Ishikawa (cell line): ENCODE results near the gene PEMT.

Experiments used
- CEBPB ChIP-seq: IDR thresholded peaks from 2 replicates; pipeline ENCODE4 v1.6.1; 2012
- CREB1 ChIP-seq: IDR thresholded peaks from 2 replicates; pipeline ENCODE4 v1.6.1; 2012; ENCODE audit warnings: low read depth
- EGR1 ChIP-seq: IDR thresholded peaks from 2 replicates; pipeline ENCODE4 v1.6.1; 2012
- EP300 ChIP-seq: IDR thresholded peaks from 2 replicates; pipeline ENCODE4 v1.6.1; 2012; ENCODE audit warnings: borderline replicate concordance
- FOXM1 ChIP-seq: IDR thresholded peaks from 2 replicates; pipeline ENCODE4 v1.6.1; 2012; ENCODE audit warnings: low read depth, borderline replicate concordance
- NFIC ChIP-seq: IDR thresholded peaks from 2 replicates; pipeline ENCODE4 v1.6.1; 2012
- RAD21 ChIP-seq: IDR thresholded peaks from 2 replicates; pipeline ENCODE4 v1.6.1; 2012; ENCODE audit warnings: low read depth
- TAF1 ChIP-seq: IDR thresholded peaks from 2 replicates; pipeline ENCODE4 v1.6.1; 2012; ENCODE audit warnings: low read depth, mild to moderate bottlenecking
- TCF12 ChIP-seq: IDR thresholded peaks from 2 replicates; pipeline ENCODE4 v1.6.1; 2012; ENCODE audit warnings: low read depth
- TEAD4 ChIP-seq: IDR thresholded peaks from 2 replicates; pipeline ENCODE4 v1.6.1; 2012
- YY1 ChIP-seq: IDR thresholded peaks from 2 replicates; pipeline ENCODE4 v1.6.1; 2012; ENCODE audit warnings: low read depth
- ZBTB7A ChIP-seq: IDR thresholded peaks from 2 replicates; pipeline ENCODE4 v1.6.1; 2012; ENCODE audit warnings: low read depth
- TF ChIP-seq, protein P1 (sequence below): IDR thresholded peaks from 2 replicates; pipeline ENCODE4 v1.6.1; 2012
- TF ChIP-seq, protein P2 (sequence below): IDR thresholded peaks from 2 replicates; pipeline ENCODE4 v1.6.1; 2012; ENCODE audit warnings: low read depth, mild to moderate bottlenecking
- TF ChIP-seq, protein P3 (sequence below): IDR thresholded peaks from 2 replicates; pipeline ENCODE4 v1.6.1; 2012

Gene PEMT

DNA sequence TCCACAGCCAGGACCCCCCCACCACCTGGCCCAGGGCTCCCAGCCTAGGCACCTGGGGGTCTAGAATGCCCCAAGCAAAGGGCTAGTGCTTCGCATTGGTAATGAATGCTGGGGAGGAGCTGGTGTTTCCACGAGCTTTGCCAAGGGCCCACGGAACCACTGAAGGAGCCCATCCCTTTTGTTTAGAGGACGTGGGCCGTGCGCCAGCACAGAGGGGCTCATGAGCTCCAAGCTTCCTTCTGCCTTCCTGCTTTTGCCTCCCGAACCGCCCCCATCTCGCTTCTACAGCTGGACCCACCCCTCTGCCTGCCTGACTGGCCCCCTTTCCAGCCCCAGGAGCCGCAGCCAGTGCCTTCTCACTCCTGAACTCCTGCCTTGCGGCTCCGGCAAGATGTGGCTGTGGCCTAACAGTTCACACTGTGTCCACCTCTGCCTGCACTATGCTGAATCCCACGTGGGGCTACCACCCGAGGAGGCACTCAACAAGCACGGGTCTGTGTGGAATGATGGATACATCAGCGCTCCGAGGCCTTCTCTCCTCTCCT is 63.5 kb downstream of the PEMT start:
- TF ChIP-seq TAF1, result no peak
- no peak for TF ChIP-seq TCF12
- TF ChIP-seq CREB1, result no peak
- TF ChIP-seq, protein P1, sequence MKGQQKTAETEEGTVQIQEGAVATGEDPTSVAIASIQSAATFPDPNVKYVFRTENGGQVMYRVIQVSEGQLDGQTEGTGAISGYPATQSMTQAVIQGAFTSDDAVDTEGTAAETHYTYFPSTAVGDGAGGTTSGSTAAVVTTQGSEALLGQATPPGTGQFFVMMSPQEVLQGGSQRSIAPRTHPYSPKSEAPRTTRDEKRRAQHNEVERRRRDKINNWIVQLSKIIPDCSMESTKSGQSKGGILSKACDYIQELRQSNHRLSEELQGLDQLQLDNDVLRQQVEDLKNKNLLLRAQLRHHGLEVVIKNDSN, result no peak
- TF ChIP-seq EGR1, result no peak
- TF ChIP-seq, protein P2, sequence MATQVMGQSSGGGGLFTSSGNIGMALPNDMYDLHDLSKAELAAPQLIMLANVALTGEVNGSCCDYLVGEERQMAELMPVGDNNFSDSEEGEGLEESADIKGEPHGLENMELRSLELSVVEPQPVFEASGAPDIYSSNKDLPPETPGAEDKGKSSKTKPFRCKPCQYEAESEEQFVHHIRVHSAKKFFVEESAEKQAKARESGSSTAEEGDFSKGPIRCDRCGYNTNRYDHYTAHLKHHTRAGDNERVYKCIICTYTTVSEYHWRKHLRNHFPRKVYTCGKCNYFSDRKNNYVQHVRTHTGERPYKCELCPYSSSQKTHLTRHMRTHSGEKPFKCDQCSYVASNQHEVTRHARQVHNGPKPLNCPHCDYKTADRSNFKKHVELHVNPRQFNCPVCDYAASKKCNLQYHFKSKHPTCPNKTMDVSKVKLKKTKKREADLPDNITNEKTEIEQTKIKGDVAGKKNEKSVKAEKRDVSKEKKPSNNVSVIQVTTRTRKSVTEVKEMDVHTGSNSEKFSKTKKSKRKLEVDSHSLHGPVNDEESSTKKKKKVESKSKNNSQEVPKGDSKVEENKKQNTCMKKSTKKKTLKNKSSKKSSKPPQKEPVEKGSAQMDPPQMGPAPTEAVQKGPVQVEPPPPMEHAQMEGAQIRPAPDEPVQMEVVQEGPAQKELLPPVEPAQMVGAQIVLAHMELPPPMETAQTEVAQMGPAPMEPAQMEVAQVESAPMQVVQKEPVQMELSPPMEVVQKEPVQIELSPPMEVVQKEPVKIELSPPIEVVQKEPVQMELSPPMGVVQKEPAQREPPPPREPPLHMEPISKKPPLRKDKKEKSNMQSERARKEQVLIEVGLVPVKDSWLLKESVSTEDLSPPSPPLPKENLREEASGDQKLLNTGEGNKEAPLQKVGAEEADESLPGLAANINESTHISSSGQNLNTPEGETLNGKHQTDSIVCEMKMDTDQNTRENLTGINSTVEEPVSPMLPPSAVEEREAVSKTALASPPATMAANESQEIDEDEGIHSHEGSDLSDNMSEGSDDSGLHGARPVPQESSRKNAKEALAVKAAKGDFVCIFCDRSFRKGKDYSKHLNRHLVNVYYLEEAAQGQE, result no peak
- no peak for TF ChIP-seq CEBPB
- TF ChIP-seq YY1, result no peak
- no peak for TF ChIP-seq ZBTB7A
- TF ChIP-seq NFIC, result no peak
- no peak for TF ChIP-seq FOXM1
- no peak for TF ChIP-seq TEAD4
- TF ChIP-seq, protein P3, sequence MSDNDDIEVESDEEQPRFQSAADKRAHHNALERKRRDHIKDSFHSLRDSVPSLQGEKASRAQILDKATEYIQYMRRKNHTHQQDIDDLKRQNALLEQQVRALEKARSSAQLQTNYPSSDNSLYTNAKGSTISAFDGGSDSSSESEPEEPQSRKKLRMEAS, result no peak
- TF ChIP-seq EP300, result no peak
- TF ChIP-seq RAD21, result no peak

DNA sequence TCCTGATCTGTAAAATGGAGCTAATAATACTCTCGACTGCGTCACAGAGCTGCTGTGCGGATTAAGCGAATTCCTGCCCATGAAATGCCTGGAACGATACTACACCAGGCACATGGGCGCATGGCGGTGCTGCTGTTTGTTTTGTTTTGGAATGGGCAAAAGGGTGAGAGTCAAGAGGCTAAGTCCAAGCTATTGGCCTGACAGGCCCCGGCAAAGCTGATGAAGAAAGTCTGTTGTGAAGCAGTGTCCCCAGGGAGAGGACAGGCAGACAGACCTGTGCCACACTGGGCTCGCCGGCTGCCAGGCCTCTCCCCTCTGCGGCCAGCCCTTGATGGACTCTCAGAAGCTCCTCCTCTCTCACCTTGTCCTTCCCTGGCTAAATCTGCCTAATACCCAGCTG is 64.0 kb downstream of the PEMT start:
- TF ChIP-seq YY1, result no peak

DNA sequence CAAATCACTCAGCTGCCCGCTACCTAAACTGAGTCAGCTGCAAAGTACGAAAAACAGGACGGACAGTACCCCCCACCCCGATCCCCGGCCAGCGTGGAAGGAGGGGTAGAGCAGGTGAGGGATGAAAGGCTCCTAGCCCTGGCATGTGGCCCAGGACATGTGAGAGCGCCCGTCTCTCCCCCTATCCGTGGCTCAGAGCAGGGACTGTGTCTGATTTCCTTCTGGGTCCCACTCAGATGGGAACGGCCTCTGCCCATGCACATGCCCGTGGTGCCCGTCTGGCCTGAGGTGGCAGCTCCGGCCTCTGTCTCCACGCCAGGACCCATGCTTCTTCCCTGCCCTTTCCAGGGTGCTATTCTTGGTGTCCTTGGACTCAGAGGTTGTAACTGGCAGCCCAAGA is 65.1 kb downstream of the PEMT start:
- no peak for TF ChIP-seq CREB1
- no peak for TF ChIP-seq TAF1
- no peak for TF ChIP-seq TCF12
- TF ChIP-seq FOXM1, result no peak
- TF ChIP-seq, protein P2, result no peak
- TF ChIP-seq NFIC, result no peak
- no peak for TF ChIP-seq YY1
- TF ChIP-seq RAD21, result no peak
- TF ChIP-seq CEBPB, result no peak
- TF ChIP-seq EGR1, result no peak
- no peak for TF ChIP-seq TEAD4
- no peak for TF ChIP-seq ZBTB7A
- TF ChIP-seq, protein P3, result no peak
- TF ChIP-seq, protein P1, result no peak
- TF ChIP-seq EP300, result no peak

DNA sequence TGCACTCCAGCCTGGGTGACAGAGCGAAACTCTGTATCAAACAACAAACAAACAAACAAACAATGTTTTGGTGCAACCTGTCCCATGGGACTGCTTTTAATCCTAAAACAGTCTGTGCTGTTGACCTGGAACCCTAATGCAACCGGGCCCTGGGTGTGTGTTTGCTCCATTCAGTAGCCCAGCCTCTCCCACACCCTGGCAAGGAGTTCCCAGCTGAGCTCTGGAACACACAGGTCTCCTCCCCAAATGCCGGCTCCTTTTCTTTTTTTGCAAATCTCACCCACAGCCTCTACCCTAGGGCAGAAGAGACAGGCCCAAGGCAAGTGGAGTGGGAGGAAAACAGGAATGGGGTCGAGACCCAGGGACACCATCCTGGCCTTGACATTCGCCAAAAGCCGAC is 65.6 kb downstream of the PEMT start:
- TF ChIP-seq, protein P2, result no peak
- TF ChIP-seq ZBTB7A (no peak), YY1 (no peak), EGR1 (no peak), TAF1 (no peak)

DNA sequence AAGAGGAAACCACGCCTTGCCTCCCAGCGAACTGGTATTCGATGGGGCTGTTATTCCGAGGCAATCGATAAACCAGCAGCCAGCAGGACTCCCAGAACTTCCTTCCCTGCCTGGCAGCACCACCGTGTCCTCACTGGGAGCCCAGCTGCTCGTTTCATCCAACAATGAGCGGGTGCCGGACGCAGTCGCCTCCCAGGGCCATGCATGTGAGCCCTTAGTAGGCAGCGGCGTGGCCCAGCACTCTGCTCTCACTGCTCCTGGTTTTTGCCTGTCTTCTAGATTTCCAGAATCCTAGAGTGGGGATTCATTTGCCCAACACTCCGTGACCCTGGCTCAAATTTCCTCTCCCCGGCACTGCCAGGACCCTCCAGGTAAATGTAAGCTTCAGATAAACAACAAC is 66.2 kb downstream of the PEMT start:
- TF ChIP-seq FOXM1 (no peak), EP300 (peak; percentile 38; the same call in 1 of the 2 replicates), TCF12 (peak; percentile 18; the same call in 1 of the 2 replicates)
